ENCODE measurements around the gene THEM4. TPM values are rescaled to one million over a fixed set of nuclear protein-coding genes. Genes with fewer than 3 reads are reported as not detected.

The THEM4 gene
- total RNA-seq, 1 donor from 2014 or later: 15.0 TPM

GRCh38 chr1:151864411-151864810, 44.9 kb downstream of the THEM4 start:
- Histone ChIP-seq H3K27me3 (ENCODE audit: low read depth) (no peaks in the 10 kb centered on the region), H3K4me3 (no peak overlapping the region), H3K4me1 (no peaks in the 10 kb centered on the region), H3K27ac (no peak overlapping the region), H3K36me3 (no peaks in the 10 kb centered on the region), H3K9me3 (no peaks in the 10 kb centered on the region)
- TF ChIP-seq CTCF (IDR thresholded peaks at IDR 0.05): no peak
- no peak for DNase-seq
- no peak for ATAC-seq
- intact Hi-C loops (cut with DNase I): no loop called here

- DNase-seq (no peak), ATAC-seq (no peak)
- intact Hi-C loops (cut with DNase I): no loop called here
- Histone ChIP-seq H3K27me3 (ENCODE audit: low read depth) (no peaks in the 10 kb centered on the region), H3K36me3 (no peaks in the 10 kb centered on the region), H3K9me3 (no peaks in the 10 kb centered on the region), H3K4me3 (no peak overlapping the region), H3K27ac (no peak overlapping the region), H3K4me1 (no peaks in the 10 kb centered on the region)
- no peak for TF ChIP-seq CTCF (IDR thresholded peaks at IDR 0.05)
These were observed 46.7 kb downstream of the THEM4 start for GRCh38 chr1:151862604-151863003.

- Histone ChIP-seq H3K9me3 (no peaks in the 10 kb centered on the region), H3K4me1 (no peaks in the 10 kb centered on the region), H3K27ac (no peak overlapping the region), H3K36me3 (no peaks in the 10 kb centered on the region), H3K4me3 (no peak overlapping the region), H3K27me3 (ENCODE audit: low read depth) (no peaks in the 10 kb centered on the region)
- DNase-seq (no peak), ATAC-seq (no peak)
- no peak for TF ChIP-seq CTCF (IDR thresholded peaks at IDR 0.05)
- intact Hi-C loops (cut with DNase I): no loop called here
These were observed 48.7 kb downstream of the THEM4 start for GRCh38 chr1:151860504-151861187.

- no peaks in the 10 kb centered on the region for H3K9me3 ChIP-seq
- no peaks in the 10 kb centered on the region for H3K4me1 ChIP-seq
- ATAC-seq (no peak), DNase-seq (no peak)
- no peak for TF ChIP-seq CTCF (IDR thresholded peaks at IDR 0.05)
- H3K27ac ChIP-seq: no peak overlapping the region
- intact Hi-C loops (cut with DNase I): no loop called here
- H3K36me3 ChIP-seq: no peaks in the 10 kb centered on the region
- H3K4me3 ChIP-seq: no peak overlapping the region
- H3K27me3 ChIP-seq (ENCODE audit: low read depth): no peaks in the 10 kb centered on the region
These were observed 49.4 kb downstream of the THEM4 start for GRCh38 chr1:151859891-151860293.

- Histone ChIP-seq H3K4me3 (no peak overlapping the region), H3K9me3 (no peaks in the 10 kb centered on the region), H3K27ac (no peak overlapping the region), H3K4me1 (no peaks in the 10 kb centered on the region), H3K36me3 (no peaks in the 10 kb centered on the region), H3K27me3 (ENCODE audit: low read depth) (no peaks in the 10 kb centered on the region)
- DNase-seq (no peak), ATAC-seq (no peak)
- TF ChIP-seq CTCF (IDR thresholded peaks at IDR 0.05): no peak
- intact Hi-C loops (cut with DNase I): no loop called here
These were observed 50.2 kb downstream of the THEM4 start for GRCh38 chr1:151858886-151859665.
